ENCODE data around the gene FRAT2. TPM values are rescaled to one million over a fixed set of nuclear protein-coding genes. Genes with fewer than 3 reads are reported as not detected.

FRAT2 gene
- total and polyA plus RNA-seq, 2 donors (not counting 3 experiments of a cell fraction or from before 2014, with no cell fraction given) = 6.6 to 11.3 TPM

- Histone ChIP-seq H4K20me1 (replicated peaks; ENCODE audit: control insufficient read depth, extremely low read depth, insufficient read depth, low read length) (no peaks in the 10 kb centered on the region), H3K36me3 (ENCODE audit: control insufficient read depth in 2 of 2, extremely low read depth in 1 of 2, insufficient read depth in 2 of 2, low read length in 2 of 2) (peaks cover 0 to 9% of the 10 kb centered on the region in 2 experiments), H3K4me2 (ENCODE audit: insufficient read depth, low read length) (no peak overlapping the region), H3K9me3 (replicated peaks; ENCODE audit: control insufficient read depth, insufficient read depth, low read length) (no peaks in the 10 kb centered on the region), H3K9me1 (replicated peaks; ENCODE audit: control insufficient read depth, extremely low read depth, insufficient read depth, low read length) (no peaks in the 10 kb centered on the region), H3K27ac (ENCODE audit: insufficient read depth, low read depth, low read length) (no peak overlapping the region), H3K27me3 (ENCODE audit: control insufficient read depth in 2 of 2, insufficient read depth in 2 of 2, low read length in 2 of 2) (no peaks in the 10 kb centered on the region), H2AFZ (ENCODE audit: low read depth, low read length) (no peak overlapping the region), H3K4me3 (replicated peaks in 1 of 3; ENCODE audit: insufficient read depth in 1 of 3, low read depth in 1 of 3, low read length in 3 of 3) (no peak overlapping the region), H3K4me1 (ENCODE audit: control insufficient read depth, extremely low read depth, insufficient read depth, low read length) (peaks cover 13% of the 10 kb centered on the region), H3K79me2 (ENCODE audit: control insufficient read depth, insufficient read depth, low read length) (no peaks in the 10 kb centered on the region), H3K9ac (replicated peaks; ENCODE audit: extremely low read depth, insufficient read depth, low read length) (no peak overlapping the region)
- CTCF ChIA-PET = interaction anchor here (0.8 to 5.9 kb wide), 3 partner anchors 8 to 286 kb away, joined by 3 to 43 read pairs (median 4); no protein-coding TSS in a partner anchor
- FAIRE-seq = no peak
- dilution Hi-C loops (cut with MboI; ENCODE audit: extremely low pct_ligation_motif_present, low sequenced_read_pairs) (no loop called here), intact Hi-C loops (cut with micrococcal nuclease) (loop anchor here (5.0 kb wide), 1 partner anchor 276 kb away; no protein-coding TSS in a partner anchor)
- BruUV-seq (replicated peaks) = no TSS peak
- TF ChIP-seq POLR2A (IDR thresholded peaks at IDR 0.05; ENCODE audit: low read depth, low read length) = no peak
- TF ChIP-seq MYC (IDR thresholded peaks at IDR 0.05; ENCODE audit: low read depth, low read length) = no peak
- no peak for TF ChIP-seq JUN (IDR thresholded peaks at IDR 0.05; ENCODE audit: borderline replicate concordance, insufficient read depth, insufficient read length, low read depth)
- no peak for TF ChIP-seq MAX (IDR thresholded peaks at IDR 0.05; ENCODE audit: insufficient read depth, insufficient read length)
- TF ChIP-seq EZH2 (IDR thresholded peaks at IDR 0.05; ENCODE audit: borderline replicate concordance, low read depth, low read length, severe bottlenecking) = no peak
- no peak for TF ChIP-seq FOS (IDR thresholded peaks at IDR 0.05; ENCODE audit: borderline replicate concordance, insufficient read depth, low read length)
- no peak for TF ChIP-seq CTCF (IDR thresholded peaks at IDR 0.05; ENCODE audit: extremely low read depth in 1 of 2, insufficient read depth in 1 of 2, low read depth in 1 of 2, low read length in 2 of 2)
- TF ChIP-seq GATA2 (IDR thresholded peaks at IDR 0.05; ENCODE audit: insufficient read depth, insufficient read length, low read depth, low read length) = no peak
- no peak for TF ChIP-seq POLR2AphosphoS5 (IDR thresholded peaks at IDR 0.05; ENCODE audit: insufficient read depth, low read depth, low read length)
- POLR2A ChIA-PET = interaction anchor here (0.6 to 1.3 kb wide), 2 partner anchors 43 to 80 kb away, joined by 3 read pairs; partner anchors contain the start of gene RRP12
- DNase-seq (ENCODE audit: low read depth, low spot score) = no peak
These were observed 23.8 kb upstream of the FRAT2 start for GRCh38 chr10:97358349-97358748.

Measured in endothelial cell of umbilical vein (primary cell).